GM21619 (cell line): Measurements from ENCODE around the gene ZKSCAN7.
A peak's percentile ranks its signal among the peaks of the same experiment; 100 is the strongest.
"Not testable (repeated sequence)": the region's sequence is repeated elsewhere in the genome, so short reads cannot be mapped to it uniquely, and the experiment has no call there.

ENCODE experiments used
- ATAC-seq: cut with Tn5 transposase; IDR thresholded peaks from one replicate; pipeline ENCODE4 v1.9.1; 2021; ENCODE audit not compliant: unreplicated experiment

ZKSCAN7 gene

DNA sequence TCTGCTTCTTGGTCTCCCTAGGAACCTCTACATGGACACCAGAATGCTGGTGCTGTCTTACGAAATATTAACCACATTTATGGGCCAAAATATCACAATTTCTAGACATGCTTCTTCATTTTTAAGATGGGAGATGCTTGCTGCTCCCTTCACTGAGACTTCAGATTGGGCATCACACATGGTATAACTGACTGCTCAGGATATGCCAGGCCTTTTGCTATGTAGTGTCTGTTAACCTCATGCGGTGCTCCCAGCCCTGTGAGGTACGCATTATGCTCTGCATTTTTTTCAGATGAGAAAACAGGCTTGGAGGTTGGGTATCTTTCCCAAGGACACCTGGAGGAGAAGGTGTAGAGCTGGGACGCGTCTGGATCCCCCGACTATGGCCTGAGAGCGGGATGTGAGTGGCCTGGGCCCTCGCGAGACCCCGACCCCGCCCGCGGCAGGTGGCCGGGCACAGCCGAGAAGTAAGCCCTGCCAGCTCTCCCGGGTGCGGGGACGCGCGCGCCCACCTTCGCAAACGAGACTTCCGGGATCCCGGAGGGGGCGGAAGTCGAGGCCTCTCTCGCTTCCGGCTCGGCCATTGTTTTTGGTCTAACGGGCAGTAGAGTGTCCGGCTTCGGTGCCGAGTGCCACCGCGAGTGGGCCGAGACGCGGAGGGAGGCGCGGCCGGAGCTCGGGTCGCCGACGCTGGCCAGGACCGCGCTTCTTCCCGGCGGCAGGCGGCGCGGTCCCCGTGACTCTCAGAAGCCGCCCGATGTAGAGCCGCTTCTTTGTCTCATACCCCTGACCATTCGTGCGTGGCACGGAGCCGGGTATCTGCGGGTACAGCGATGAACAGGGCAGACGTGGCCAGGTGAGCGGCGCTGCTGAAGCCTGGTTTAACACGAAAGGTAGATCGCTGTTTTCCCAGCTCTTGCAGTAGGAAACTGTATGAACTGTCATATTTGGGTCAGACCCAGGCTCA is at the start of gene ZKSCAN7:
TSS of gene ZKSCAN7 (plus strand) at position 568 of the 967 bp plus-strand sequence. CDS start 1,855 bp downstream, outside the sequence.
- no peak for ATAC-seq

DNA sequence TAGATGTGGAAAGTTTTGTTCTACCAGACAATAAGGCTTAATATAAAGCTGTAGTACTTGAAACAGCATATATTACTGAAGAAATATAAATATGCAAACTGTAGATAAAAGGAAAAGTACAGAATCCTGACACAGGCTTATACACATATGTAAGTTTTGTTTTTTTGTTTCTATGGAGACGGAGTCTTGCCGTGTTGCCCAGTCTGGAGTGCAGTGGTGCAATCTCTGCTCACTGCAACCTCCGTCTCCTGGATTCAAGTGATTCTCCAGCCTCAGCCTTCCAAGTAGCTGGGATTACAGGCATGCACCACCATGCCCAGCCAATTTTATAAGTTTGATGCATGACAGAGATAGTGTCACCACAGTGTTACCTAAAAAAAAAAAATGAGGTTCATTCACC is 48.4 kb upstream of the ZKSCAN7 start:
- ATAC-seq: no peak

DNA sequence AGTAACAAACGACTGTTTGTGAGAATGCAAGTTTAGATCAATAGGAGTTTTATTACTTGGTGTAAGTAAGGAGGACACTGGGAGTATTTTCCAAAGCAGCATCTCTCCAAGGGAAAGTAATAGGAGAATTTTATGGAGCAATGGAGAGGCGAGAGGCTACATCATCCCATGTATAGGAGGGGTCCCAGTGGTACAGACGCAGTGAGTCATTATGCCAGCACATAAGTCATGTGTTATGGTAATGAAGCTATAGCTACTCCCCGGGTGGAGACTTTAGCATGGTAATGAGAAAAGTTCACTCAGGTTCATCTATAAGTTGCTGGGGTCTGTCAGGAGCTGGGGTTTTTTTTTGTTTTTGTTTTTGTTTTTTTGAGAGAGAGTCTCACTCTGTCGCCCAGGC is 48.0 kb upstream of the ZKSCAN7 start:
- no peak for ATAC-seq

DNA sequence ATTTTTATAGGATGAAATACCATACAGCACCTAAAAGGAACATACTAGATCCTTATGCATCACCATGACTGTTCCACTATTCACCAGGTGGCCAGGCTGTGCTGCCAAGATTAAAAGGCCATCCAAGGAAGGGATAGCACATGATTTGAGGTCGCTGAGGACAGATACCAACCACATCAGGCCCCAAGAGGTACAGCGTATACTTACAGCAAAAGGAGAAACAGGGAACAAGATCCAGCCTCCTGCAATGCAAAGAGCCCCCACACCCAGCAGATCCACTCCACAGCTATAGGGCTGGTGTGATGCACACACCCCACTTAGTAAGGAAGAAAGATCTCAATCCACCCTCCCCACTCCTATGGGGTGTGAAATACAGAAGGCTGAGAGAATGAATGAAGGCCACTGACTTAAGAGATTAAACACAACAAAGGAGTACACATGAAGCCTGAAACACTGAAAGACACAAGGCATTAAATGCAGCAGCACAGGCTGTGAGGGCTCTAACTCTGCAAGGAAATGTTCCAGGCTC is 45.5 kb upstream of the ZKSCAN7 start:
- ATAC-seq: no peak

DNA sequence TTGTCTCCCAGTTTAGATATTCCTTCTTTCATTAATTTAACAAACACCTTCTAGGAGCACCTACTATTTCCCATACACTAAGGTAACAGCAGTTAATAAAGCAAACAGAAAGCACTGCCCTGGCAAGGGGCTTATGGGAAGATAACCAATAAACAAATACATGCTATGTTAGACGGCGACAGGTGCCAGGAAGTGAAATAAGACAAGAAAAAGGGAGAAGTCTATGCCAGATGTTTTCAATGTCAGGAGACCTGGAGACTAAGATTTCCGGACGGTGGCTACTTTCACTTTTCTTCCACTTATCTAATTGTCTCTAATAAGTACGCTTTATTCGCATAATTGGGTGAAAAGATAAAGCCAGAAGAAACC is 45.0 kb upstream of the ZKSCAN7 start:
- peak; percentile 41 for ATAC-seq

DNA sequence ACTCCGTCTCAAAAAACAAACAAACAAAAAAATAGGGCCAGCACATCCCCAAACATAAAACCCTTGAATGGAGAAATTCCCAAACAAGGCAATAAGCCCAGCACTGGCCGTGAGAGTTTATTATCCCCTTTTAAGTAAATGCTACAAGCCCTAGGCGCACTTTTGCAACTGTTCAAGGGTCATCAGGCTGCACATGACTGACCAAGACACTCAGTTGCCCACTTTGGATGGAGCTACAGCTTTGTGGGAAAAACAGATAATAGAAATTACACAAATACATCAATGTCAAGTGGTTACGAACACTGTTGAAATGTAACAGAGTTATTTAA is 43.8 kb upstream of the ZKSCAN7 start:
- no peak for ATAC-seq

DNA sequence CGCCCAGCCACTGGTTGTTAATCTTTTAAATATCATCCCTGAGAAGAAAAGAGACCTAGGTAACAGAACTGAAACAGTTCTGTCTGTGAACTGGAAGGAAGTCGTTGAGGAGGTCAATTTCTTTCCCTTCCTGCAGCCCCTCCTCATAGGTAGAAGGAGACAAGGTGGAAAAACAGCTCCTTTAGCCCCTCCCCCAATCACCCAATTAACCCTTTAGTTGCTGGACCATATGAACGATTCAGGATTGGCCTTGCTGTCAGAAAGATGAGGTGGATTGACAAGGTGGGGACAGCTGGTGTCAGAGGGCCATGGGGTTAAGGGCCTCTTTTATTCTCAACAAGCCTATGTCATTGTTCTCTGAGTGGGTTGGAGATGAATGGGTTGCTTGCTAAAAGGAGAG is 41.5 kb upstream of the ZKSCAN7 start:
- no peak for ATAC-seq

DNA sequence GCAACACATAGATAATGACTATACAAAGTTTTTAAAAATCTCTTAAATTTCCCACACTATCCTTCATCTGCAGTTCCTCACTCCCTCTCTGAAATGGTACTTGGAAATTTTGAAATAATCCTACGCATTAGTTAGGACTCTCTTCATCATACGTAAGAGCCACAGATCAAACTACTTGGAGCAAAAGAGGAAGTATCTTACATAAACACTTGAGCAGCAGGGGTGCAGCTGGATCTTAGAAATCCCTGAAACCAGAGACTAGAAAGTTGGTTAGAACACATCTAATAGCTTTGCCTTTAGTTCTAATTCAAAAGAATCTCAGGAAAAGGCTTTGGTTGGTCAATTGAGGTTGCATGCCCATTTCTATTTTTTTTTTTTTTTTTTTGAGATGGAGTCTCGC is 38.8 kb upstream of the ZKSCAN7 start:
- ATAC-seq: no peak

DNA sequence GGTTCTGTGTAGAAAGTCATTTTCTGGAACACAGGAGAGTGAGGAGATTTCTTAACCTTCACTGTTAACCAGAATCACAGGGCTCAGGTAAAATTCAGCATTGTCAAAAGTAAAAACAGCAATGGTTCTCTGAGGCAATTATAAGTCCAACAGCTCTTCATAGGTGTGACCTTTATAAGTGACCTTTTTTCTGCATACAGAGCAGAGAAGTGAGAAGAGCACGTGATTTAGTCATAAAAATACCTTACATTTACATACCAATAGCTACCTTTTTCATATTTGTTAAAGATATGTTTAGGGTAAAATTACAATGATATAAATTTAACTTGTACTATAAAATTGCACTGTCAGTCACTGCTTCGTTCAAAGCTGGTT is 36.2 kb upstream of the ZKSCAN7 start:
- no peak for ATAC-seq

DNA sequence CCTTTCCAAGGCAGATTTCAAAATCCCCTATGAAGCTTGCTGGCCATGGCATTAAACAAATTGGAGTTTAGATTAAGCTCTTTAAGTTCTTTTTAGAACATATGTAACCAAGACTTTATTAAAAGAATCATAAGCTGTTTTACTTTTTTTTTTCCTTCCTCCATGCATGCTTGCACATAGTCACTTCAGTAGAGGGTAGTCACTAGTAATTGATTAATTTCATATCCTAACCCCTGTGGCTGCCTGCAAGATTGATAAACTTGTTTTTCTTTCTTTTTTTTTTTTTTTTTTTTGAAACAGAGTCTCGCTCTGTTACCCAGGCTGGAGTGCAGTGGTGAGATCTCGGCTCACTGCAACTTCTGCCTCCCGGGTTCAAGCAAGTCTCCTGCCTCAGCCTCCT is 33.3 kb upstream of the ZKSCAN7 start:
- ATAC-seq: no peak

DNA sequence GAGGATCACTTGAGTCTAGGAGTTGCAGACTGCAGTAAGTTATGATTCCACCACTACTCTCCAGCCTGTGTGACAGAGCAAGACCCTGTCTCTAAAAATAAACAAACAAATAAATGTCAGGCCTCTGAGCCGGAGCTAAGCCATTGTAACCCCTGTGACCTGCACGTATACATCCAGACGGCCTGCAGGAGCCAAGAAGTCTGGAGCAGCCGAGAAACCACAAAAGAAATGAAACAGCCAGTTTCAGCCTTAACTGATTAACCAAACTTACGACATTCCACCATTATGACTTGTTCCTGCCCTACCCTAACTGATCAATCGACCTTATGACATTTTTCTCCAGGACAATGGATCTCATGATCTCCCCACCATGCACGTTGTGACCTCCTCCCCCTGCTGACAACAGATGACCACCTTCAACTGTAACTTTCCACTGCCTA is 32.5 kb upstream of the ZKSCAN7 start:
- no peak for ATAC-seq

DNA sequence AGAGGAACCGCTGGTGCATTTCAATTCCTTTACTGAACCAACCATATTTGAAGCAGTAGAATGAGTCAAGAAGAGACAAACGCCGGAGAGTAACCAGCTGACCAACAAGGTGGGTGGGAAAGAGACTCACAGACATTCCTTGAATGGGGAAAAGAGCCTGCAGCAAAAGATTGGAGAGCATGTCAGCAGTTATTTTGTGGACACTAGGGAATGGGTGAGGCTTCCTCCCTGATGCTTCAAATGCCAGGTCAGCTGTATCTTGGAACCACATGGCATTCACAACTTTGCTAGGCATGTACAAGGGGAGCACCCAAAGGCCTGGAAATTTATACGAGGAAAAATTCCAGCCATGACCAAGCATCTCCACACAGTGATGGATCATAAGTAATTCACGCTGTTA is 29.9 kb upstream of the ZKSCAN7 start:
- ATAC-seq: no peak

DNA sequence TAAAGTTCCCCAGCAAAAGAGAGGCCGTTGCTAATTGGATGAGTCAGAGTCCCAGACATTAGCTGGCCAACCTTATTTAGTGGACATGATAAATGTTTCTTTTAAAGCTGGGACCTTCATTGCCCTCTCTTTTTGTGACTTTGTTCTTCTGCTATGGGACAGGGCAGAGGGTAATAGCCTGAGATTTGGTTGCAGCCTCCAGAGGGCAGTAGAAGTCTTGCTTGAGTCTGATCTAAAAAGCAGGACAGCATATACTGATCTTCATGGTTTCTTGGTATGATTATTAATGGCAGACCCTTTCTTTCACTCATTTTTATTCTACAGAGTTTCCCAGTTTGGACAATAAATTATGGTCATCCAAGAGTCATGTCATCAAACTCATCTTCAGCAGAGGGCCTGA is 25.1 kb upstream of the ZKSCAN7 start:
- no peak for ATAC-seq

DNA sequence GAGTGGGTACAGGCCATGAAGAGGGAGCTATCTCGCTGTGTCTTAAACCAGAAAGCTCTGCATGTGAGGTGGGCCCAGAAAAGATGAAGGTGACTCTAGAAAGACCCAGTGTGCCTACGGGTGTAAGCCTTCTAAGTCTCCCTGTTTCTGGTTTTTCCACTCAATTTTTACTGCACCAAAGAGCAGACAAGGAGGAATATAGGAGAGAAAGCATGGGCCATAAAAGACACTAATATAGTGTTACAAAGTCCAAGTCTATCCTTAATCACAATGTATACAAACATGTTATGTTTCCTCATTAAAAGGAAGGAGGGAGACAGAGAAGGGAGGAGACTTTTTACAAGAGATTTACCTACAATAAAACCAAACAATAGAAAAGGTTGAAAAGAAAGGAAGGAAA is 24.1 kb upstream of the ZKSCAN7 start:
- ATAC-seq: no peak

DNA sequence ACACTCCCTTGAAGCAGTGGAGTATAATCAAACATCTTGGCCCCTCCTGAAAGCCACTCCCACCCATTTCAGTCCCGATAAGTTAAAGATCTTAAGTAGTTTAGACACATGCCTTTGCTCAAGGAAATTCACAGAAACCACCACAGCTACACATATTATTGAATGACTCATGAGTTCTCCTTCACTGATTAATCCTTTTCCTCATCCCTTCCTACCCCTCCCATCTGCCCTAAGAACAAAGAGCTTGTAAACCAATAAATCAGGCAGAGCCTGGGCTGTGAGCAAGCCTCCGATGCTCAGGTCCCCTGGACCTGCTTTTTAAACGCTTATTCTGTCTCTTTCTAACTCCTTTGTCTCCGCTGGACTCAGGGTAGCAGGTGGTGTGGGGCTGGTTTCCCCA is 20.3 kb upstream of the ZKSCAN7 start:
- ATAC-seq: not testable (repeated sequence)

DNA sequence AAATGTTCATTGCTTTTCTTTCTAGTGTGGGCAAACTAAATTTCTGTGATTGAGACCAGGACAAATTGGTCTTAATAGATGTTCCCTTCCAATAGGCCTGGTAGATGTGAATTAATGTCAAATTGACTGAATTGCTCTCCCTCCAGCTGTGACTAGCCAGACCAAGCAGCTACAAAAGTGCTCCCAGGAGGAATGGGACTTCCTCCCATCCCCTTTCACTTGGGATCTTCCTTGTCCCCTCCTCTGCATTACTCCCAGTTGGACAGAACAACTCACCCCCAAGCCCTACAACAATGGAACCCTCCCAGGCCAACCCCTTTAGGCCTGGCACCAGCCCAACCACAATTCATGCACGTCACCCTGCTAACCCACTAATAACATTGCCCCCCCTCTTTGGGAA is 19.6 kb upstream of the ZKSCAN7 start:
- no peak for ATAC-seq

DNA sequence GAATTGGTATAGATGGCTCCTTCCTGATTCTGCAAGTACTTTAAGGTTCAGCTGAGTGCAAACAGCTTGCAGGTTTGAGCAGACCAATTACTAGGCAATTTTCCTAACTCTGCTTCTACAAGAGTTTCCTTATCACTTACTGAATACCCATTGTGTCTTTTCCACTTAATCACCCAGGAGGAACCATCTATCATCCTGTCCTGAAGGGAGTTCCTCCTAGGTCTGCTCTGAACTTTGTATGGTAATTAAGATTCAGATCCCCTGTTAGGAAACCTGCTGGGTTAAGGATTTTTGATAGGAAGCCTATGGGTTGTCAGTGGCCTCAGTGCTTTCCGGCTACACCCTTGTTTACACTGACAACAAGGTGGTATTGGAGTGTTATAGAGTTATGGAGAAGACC is 10.2 kb upstream of the ZKSCAN7 start:
- ATAC-seq: not testable (repeated sequence)

DNA sequence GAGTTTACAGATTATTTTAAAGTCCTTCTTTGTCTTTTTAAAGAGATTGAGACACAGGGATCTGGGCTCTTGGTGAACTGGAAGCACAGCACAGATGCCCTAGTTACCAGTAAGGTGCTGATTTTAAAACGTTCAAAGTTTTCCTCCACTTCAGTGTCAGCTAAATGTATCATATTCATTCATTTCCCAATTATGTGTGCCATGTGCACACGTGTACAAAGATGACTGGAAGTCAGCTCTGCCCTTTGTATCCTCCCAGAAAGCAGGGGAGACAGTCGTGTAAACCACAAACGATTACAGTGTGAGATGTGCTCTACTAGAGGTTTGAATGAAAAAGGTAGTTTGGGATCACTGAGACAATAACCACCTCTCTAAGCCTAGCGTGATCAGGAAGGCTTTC is 730 bp downstream of the ZKSCAN7 start:
- no peak for ATAC-seq

DNA sequence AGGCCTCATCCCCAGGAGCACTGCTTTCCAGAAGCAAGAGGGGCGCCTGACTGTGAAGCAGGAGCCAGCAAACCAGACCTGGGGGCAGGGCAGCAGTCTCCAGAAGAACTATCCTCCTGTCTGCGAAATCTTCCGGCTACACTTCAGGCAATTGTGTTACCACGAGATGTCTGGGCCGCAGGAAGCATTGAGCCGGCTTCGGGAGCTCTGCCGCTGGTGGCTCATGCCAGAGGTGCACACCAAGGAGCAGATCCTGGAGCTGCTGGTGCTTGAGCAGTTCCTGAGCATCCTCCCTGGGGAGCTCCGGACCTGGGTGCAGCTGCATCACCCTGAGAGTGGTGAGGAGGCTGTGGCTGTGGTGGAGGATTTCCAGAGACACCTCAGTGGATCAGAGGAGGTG is 2.1 kb downstream of the ZKSCAN7 start:
- no peak for ATAC-seq

DNA sequence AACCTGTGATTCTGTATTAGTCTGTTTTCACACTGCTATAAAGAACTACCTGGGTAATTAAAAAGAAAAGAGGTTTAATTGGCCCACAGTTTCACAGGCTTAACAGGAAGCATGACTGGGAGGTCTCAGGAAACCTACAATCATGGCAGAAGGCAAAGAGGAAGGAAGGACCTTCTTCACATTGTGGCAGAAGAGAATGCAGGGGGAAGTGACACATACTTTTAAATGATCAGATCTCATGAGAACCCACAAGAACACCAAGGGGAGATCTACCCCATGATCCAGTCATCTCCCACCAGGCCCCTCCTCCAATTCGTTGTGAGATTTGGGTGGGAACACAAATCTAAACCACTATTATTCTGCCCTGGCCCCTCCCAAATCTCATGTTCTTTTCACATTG is 6.1 kb downstream of the ZKSCAN7 start:
- ATAC-seq: no peak

DNA sequence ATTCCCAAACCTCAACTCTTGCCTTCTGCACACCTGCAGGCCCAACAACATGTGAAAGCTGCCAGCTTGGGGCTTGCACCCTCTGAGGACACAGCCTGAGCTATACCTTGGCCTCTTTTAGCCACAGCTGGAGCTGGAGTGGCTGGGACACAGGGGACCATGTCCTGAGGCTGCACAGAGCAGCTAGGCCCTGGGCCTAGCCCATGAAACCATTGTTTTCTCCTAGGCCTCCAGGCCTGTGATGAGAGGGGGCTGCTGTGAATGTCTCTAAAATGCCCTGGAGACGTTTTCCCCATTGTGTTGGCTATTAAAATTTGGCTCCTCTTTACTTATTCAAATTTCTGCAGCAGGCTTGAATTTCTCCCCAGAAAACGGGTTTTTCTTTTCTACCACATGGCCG is 7.2 kb downstream of the ZKSCAN7 start:
- no peak for ATAC-seq

DNA sequence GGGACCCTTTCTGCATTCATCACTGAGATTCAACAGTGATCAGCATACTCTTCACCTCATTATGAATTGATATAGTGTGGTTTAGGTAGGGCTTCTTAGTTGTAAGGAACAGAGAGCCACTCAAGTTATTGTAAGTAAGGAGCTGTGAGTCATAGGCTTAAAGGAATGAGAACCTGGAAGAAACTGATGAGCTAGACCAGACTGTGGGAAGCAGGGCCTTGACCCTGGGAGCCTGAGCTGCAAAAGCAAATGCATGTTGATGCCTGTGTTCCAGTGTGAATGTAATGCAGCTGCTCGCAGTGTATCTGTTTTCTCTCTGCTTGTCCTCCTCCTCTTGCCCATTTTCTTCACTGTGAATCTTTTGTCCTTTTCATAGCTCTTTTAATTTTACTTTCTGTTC is 13.6 kb downstream of the ZKSCAN7 start:
- ATAC-seq: no peak

DNA sequence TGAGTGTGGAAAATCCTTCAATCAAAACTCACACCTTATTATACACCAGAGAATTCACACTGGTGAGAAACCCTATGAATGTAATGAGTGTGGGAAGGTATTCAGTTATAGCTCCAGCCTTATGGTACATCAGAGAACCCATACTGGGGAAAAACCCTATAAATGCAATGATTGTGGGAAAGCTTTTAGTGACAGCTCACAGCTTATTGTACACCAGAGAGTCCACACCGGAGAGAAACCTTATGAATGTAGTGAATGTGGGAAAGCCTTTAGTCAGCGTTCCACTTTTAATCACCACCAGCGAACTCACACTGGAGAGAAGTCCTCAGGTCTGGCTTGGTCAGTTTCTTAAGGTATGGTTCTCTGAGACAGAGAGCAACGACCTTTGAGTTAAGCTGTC is 16.0 kb downstream of the ZKSCAN7 start:
- ATAC-seq: no peak
